DMS 273 (cell line): Measurements from ENCODE around the gene ARSI.

ENCODE experiments used
- DNase-seq: peaks from one replicate; lab custom pipeline; 2025; ENCODE audit not compliant: unreplicated experiment; lab: John Stamatoyannopoulos, UW

ARSI gene

GRCh38 chr5:150295172-150295634, 7.5 kb downstream of the ARSI start:
- peak; percentile 87 for DNase-seq

- peak; percentile 46 for DNase-seq
Measured at GRCh38 chr5:150294551-150295071, 8.1 kb downstream of the ARSI start.

GRCh38 chr5:150293091-150293941, 9.4 kb downstream of the ARSI start:
- peak; percentile 45 for DNase-seq

GRCh38 chr5:150291388-150292385, 11.0 kb downstream of the ARSI start:
- no peak for DNase-seq

GRCh38 chr5:150289551-150290390, 12.9 kb downstream of the ARSI start, which contains the start of gene CAMK2A:
Gene CAMK2A (minus strand): TSS chr5:150289773. CDS start chr5:150289625, 148 bp downstream.
- DNase-seq, result peak; percentile 55

GRCh38 chr5:150288791-150289190, 13.9 kb downstream of the ARSI start:
- no peak for DNase-seq

- DNase-seq, result no peak
Measured at GRCh38 chr5:150288361-150288760, 14.3 kb downstream of the ARSI start.

GRCh38 chr5:150286820-150287219, 15.9 kb downstream of the ARSI start:
- peak; percentile 48 for DNase-seq

GRCh38 chr5:150285114-150285513, 17.6 kb downstream of the ARSI start:
- DNase-seq, result no peak

GRCh38 chr5:150284311-150284710, 18.4 kb downstream of the ARSI start:
- DNase-seq, result no peak

GRCh38 chr5:150283904-150284303, 18.8 kb downstream of the ARSI start:
- DNase-seq, result no peak

GRCh38 chr5:150281987-150282386, 20.7 kb downstream of the ARSI start:
- no peak for DNase-seq

GRCh38 chr5:150279330-150280020, 23.2 kb downstream of the ARSI start:
- peak; percentile 33 for DNase-seq

- DNase-seq, result no peak
Measured at GRCh38 chr5:150278916-150279315, 23.8 kb downstream of the ARSI start.

- DNase-seq, result no peak
Measured at GRCh38 chr5:150278046-150278730, 24.5 kb downstream of the ARSI start.

- no peak for DNase-seq
Measured at GRCh38 chr5:150277043-150277442, 25.7 kb downstream of the ARSI start.

GRCh38 chr5:150274811-150275210, 27.9 kb downstream of the ARSI start:
- no peak for DNase-seq

GRCh38 chr5:150272531-150272930, 30.2 kb downstream of the ARSI start:
- DNase-seq, result peak; percentile 94

- DNase-seq, result no peak
Measured at GRCh38 chr5:150271923-150272322, 30.8 kb downstream of the ARSI start.
